ENCODE data around the gene BPIFA2.

The BPIFA2 gene

GRCh38 chr20:33191955-33192354 lies 24.0 kb downstream of the BPIFA2 start:
- no peak overlapping the region for H3K27ac ChIP-seq
- TF ChIP-seq CTCF (IDR thresholded peaks at IDR 0.05), result no peak
- no peak overlapping the region for H3K4me3 ChIP-seq
- DNase-seq (ENCODE audit: low spot score), result no peak

- no peak overlapping the region for H3K27ac ChIP-seq
- no peak for TF ChIP-seq CTCF (IDR thresholded peaks at IDR 0.05)
- no peak overlapping the region for H3K4me3 ChIP-seq
- DNase-seq (ENCODE audit: low spot score), result no peak
These were observed 25.0 kb downstream of the BPIFA2 start for GRCh38 chr20:33192912-33193501.

- no peak overlapping the region for H3K27ac ChIP-seq
- H3K4me3 ChIP-seq, result no peak overlapping the region
- TF ChIP-seq CTCF (IDR thresholded peaks at IDR 0.05), result no peak
- DNase-seq (ENCODE audit: low spot score), result no peak
These were observed 31.1 kb downstream of the BPIFA2 start for GRCh38 chr20:33199026-33199425.

- no peak for TF ChIP-seq CTCF (IDR thresholded peaks at IDR 0.05)
- no peak for DNase-seq (ENCODE audit: low spot score)
- H3K4me3 ChIP-seq, result no peak overlapping the region
- no peak overlapping the region for H3K27ac ChIP-seq
These were observed 34.5 kb downstream of the BPIFA2 start for GRCh38 chr20:33202451-33202850.

GRCh38 chr20:33203444-33203843 lies 35.5 kb downstream of the BPIFA2 start:
- no peak overlapping the region for H3K27ac ChIP-seq
- no peak for DNase-seq (ENCODE audit: low spot score)
- no peak for TF ChIP-seq CTCF (IDR thresholded peaks at IDR 0.05)
- no peak overlapping the region for H3K4me3 ChIP-seq

GRCh38 chr20:33209789-33210188 lies 41.8 kb downstream of the BPIFA2 start:
- TF ChIP-seq CTCF (IDR thresholded peaks at IDR 0.05), result no peak
- DNase-seq (ENCODE audit: low spot score), result no peak
- H3K27ac ChIP-seq, result no peak overlapping the region
- no peak overlapping the region for H3K4me3 ChIP-seq

- TF ChIP-seq CTCF (IDR thresholded peaks at IDR 0.05), result no peak
- Histone ChIP-seq H3K4me3 (no peak overlapping the region), H3K27ac (no peak overlapping the region)
- no peak for DNase-seq (ENCODE audit: low spot score)
These were observed 42.4 kb downstream of the BPIFA2 start for GRCh38 chr20:33210371-33210770.
